Measurements from ENCODE around the gene SKAP1. TPM values are rescaled to one million over a fixed set of nuclear protein-coding genes. Genes with fewer than 3 reads are reported as not detected.
"Not testable (repeated sequence)": the region's sequence is repeated elsewhere in the genome, so short reads cannot be mapped to it uniquely, and the experiment has no call there.

SKAP1 gene
- total and polyA plus RNA-seq, 2 of the 13 experiments (the other 11 are each of a cell fraction or from before 2014, with no cell fraction given) = 0.21 TPM; not detected in 1

GRCh38 chr17:48426019-48426665, 3.9 kb downstream of the SKAP1 start:
- no peak overlapping the region for H2AFZ ChIP-seq (ENCODE audit: low read length)
- ChIA-PET CTCF (ENCODE audit: low intra/inter-chr PET ratio, low total read pairs) (no interaction called here), POLR2A (no interaction called here)
- in situ Hi-C loops (cut with HindIII; ENCODE audit: extremely low pct_ligation_motif_present, low pct_unique_long_range_greater_than_20kb) (no loop called here), intact Hi-C loops (cut with micrococcal nuclease; ENCODE audit: unreplicated experiment) (no loop called here)
- no peaks in the 10 kb centered on the region for H3K36me3 ChIP-seq (replicated peaks in 1 of 2; ENCODE audit: control insufficient read depth in 1 of 2, insufficient read depth in 2 of 2, low read length in 2 of 2)
- H4K20me1 ChIP-seq (ENCODE audit: insufficient read depth, low read length) = no peaks in the 10 kb centered on the region
- H3K9me3 ChIP-seq (ENCODE audit: low read length) = no peaks in the 10 kb centered on the region
- ATAC-seq (no peak), FAIRE-seq (no peak), DNase-seq (ENCODE audit: low spot score) (no peak)
- no peak overlapping the region for H3K9ac ChIP-seq (ENCODE audit: insufficient read depth, low read depth, low read length)
- H3K79me2 ChIP-seq (ENCODE audit: insufficient read depth, low read length) = no peaks in the 10 kb centered on the region
- H3K27ac ChIP-seq (ENCODE audit: extremely low read length, insufficient read depth, low read length) = no peak overlapping the region
- no TSS peak for BruUV-seq (replicated peaks)
- 5% methylated on average over 3 of the region's 3 CpGs for WGBS (ENCODE audit: low lambda C conversion rate)
- TF ChIP-seq SMC3 (IDR thresholded peaks at IDR 0.05; ENCODE audit: low read length) = no peak
- H3K4me1 ChIP-seq (ENCODE audit: insufficient read depth, low read length) = no peaks in the 10 kb centered on the region
- peaks cover 9 to 30% of the 10 kb centered on the region in 2 experiments; a peak in 4 of 5 replicates for H3K27me3 ChIP-seq (ENCODE audit: control insufficient read depth in 1 of 2, insufficient read depth in 2 of 2, low read length in 2 of 2)
- no peak overlapping the region for H3K4me3 ChIP-seq (replicated peaks in 1 of 3; ENCODE audit: insufficient read depth in 1 of 3, low read depth in 2 of 3, low read length in 3 of 3)
- H3K4me2 ChIP-seq (ENCODE audit: low read depth, low read length) = no peak overlapping the region

GRCh38 chr17:48422060-48422459, 8.0 kb downstream of the SKAP1 start:
- H3K27me3 ChIP-seq (ENCODE audit: control insufficient read depth in 1 of 2, insufficient read depth in 2 of 2, low read length in 2 of 2); FAIRE-seq; POLR2A ChIA-PET: not testable (repeated sequence)

GRCh38 chr17:48420823-48421222, 9.2 kb downstream of the SKAP1 start:
- Histone ChIP-seq H3K9me3 (ENCODE audit: low read length) (no peaks in the 10 kb centered on the region), H3K4me1 (ENCODE audit: insufficient read depth, low read length) (no peaks in the 10 kb centered on the region), H2AFZ (ENCODE audit: low read length) (no peak overlapping the region), H3K36me3 (replicated peaks in 1 of 2; ENCODE audit: control insufficient read depth in 1 of 2, insufficient read depth in 2 of 2, low read length in 2 of 2) (no peaks in the 10 kb centered on the region), H3K27me3 (ENCODE audit: control insufficient read depth in 1 of 2, insufficient read depth in 2 of 2, low read length in 2 of 2) (peaks cover 0 to under 1% of the 10 kb centered on the region in 2 experiments; a peak in 1 of 5 replicates), H3K79me2 (ENCODE audit: insufficient read depth, low read length) (no peaks in the 10 kb centered on the region), H4K20me1 (ENCODE audit: insufficient read depth, low read length) (no peaks in the 10 kb centered on the region), H3K4me3 (replicated peaks in 1 of 3; ENCODE audit: insufficient read depth in 1 of 3, low read depth in 2 of 3, low read length in 3 of 3) (no peak overlapping the region), H3K9ac (ENCODE audit: insufficient read depth, low read depth, low read length) (no peak overlapping the region), H3K27ac (ENCODE audit: extremely low read length, insufficient read depth, low read length) (no peak overlapping the region), H3K4me2 (ENCODE audit: low read depth, low read length) (no peak overlapping the region)
- WGBS (ENCODE audit: low lambda C conversion rate) = under 1% methylated on average over 4 of the region's 4 CpGs
- TF ChIP-seq ZNF576 (CRISPR knock-in tag; IDR thresholded peaks at IDR 0.05) = no peak
- TF ChIP-seq E2F5 (CRISPR knock-in tag; conservative IDR thresholded peaks at IDR 0.05) = no peak
- ChIA-PET CTCF (ENCODE audit: low intra/inter-chr PET ratio, low total read pairs) (no interaction called here), POLR2A (no interaction called here)
- DNase-seq (ENCODE audit: low spot score) (no peak), FAIRE-seq (no peak), ATAC-seq (no peak)
- BruUV-seq (replicated peaks) = no TSS peak
- in situ Hi-C loops (cut with HindIII; ENCODE audit: extremely low pct_ligation_motif_present, low pct_unique_long_range_greater_than_20kb) = no loop called here
- intact Hi-C loops (cut with micrococcal nuclease; ENCODE audit: unreplicated experiment) = no loop called here

More at GRCh38 chr17:48422060-48422459, 8.0 kb downstream of the SKAP1 start:
- CTCF ChIA-PET (ENCODE audit: low intra/inter-chr PET ratio, low total read pairs); H3K9ac ChIP-seq (ENCODE audit: insufficient read depth, low read depth, low read length); H3K4me3 ChIP-seq (replicated peaks in 1 of 3; ENCODE audit: insufficient read depth in 1 of 3, low read depth in 2 of 3, low read length in 3 of 3); in situ Hi-C loops (cut with HindIII; ENCODE audit: extremely low pct_ligation_motif_present, low pct_unique_long_range_greater_than_20kb); H3K79me2 ChIP-seq (ENCODE audit: insufficient read depth, low read length); DNase-seq (ENCODE audit: low spot score); H3K9me3 ChIP-seq (ENCODE audit: low read length); H3K4me2 ChIP-seq (ENCODE audit: low read depth, low read length); BruUV-seq (replicated peaks); ATAC-seq; intact Hi-C loops (cut with micrococcal nuclease; ENCODE audit: unreplicated experiment); H3K27ac ChIP-seq (ENCODE audit: extremely low read length, insufficient read depth, low read length); H2AFZ ChIP-seq (ENCODE audit: low read length); H4K20me1 ChIP-seq (ENCODE audit: insufficient read depth, low read length); H3K4me1 ChIP-seq (ENCODE audit: insufficient read depth, low read length); H3K36me3 ChIP-seq (replicated peaks in 1 of 2; ENCODE audit: control insufficient read depth in 1 of 2, insufficient read depth in 2 of 2, low read length in 2 of 2): not testable (repeated sequence)
- 6% methylated on average over 3 of the region's 3 CpGs for WGBS (ENCODE audit: low lambda C conversion rate)

All from HepG2 (cell line).